ENCODE measurements around the gene CHCHD10. TPM values are rescaled to one million over a fixed set of nuclear protein-coding genes. Genes with fewer than 3 reads are reported as not detected.

The CHCHD10 gene
- total and polyA plus RNA-seq, 2 experiments from 2014 or later = 77.5 to 324 TPM

GRCh38 chr22:23786752-23787599 lies 19.2 kb upstream of the CHCHD10 start, which contains the start of gene SMARCB1:
SMARCB1 (plus strand) TSS chr22:23786966; CDS start chr22:23787170, 204 bp downstream.
- H3K4me1 ChIP-seq (ENCODE audit: low read depth) = peaks cover 29% of the 10 kb centered on the region
- H3K4me3 ChIP-seq = peak within 1 kb of the TSS; percentile 79
- DNase-seq (ENCODE audit: low read depth in 1 of 2, low spot score in 1 of 2) = peak; percentile 94 to 97
- TF ChIP-seq, protein P1, sequence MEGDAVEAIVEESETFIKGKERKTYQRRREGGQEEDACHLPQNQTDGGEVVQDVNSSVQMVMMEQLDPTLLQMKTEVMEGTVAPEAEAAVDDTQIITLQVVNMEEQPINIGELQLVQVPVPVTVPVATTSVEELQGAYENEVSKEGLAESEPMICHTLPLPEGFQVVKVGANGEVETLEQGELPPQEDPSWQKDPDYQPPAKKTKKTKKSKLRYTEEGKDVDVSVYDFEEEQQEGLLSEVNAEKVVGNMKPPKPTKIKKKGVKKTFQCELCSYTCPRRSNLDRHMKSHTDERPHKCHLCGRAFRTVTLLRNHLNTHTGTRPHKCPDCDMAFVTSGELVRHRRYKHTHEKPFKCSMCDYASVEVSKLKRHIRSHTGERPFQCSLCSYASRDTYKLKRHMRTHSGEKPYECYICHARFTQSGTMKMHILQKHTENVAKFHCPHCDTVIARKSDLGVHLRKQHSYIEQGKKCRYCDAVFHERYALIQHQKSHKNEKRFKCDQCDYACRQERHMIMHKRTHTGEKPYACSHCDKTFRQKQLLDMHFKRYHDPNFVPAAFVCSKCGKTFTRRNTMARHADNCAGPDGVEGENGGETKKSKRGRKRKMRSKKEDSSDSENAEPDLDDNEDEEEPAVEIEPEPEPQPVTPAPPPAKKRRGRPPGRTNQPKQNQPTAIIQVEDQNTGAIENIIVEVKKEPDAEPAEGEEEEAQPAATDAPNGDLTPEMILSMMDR (IDR thresholded peaks at IDR 0.05; ENCODE audit: low read depth, low read length) = no peak
- no peaks in the 10 kb centered on the region for H3K9me3 ChIP-seq (ENCODE audit: low read depth)
- no peaks in the 10 kb centered on the region for H3K27me3 ChIP-seq
- peaks cover 5% of the 10 kb centered on the region for H3K36me3 ChIP-seq
- peak within 1 kb of the TSS; percentile 99 for H3K27ac ChIP-seq

GRCh38 chr22:23786261-23786710 lies 18.5 kb upstream of the CHCHD10 start:
- Histone ChIP-seq H3K27ac (peak overlapping the region; percentile 99), H3K27me3 (no peaks in the 10 kb centered on the region), H3K36me3 (no peaks in the 10 kb centered on the region), H3K9me3 (ENCODE audit: low read depth) (no peaks in the 10 kb centered on the region), H3K4me1 (ENCODE audit: low read depth) (peaks cover 27% of the 10 kb centered on the region), H3K4me3 (peak overlapping the region; percentile 79)
- TF ChIP-seq, protein P1 (IDR thresholded peaks at IDR 0.05; ENCODE audit: low read depth, low read length) = no peak
- DNase-seq (ENCODE audit: low read depth in 1 of 2, low spot score in 1 of 2) = no peak

GRCh38 chr22:23784215-23784732 lies 16.5 kb upstream of the CHCHD10 start:
- H3K27me3 ChIP-seq = no peaks in the 10 kb centered on the region
- DNase-seq (ENCODE audit: low read depth in 1 of 2, low spot score in 1 of 2) = no peak
- H3K27ac ChIP-seq = no peak overlapping the region
- H3K36me3 ChIP-seq = no peaks in the 10 kb centered on the region
- TF ChIP-seq, protein P1 (IDR thresholded peaks at IDR 0.05; ENCODE audit: low read depth, low read length) = no peak
- no peaks in the 10 kb centered on the region for H3K9me3 ChIP-seq (ENCODE audit: low read depth)
- no peak overlapping the region for H3K4me3 ChIP-seq
- H3K4me1 ChIP-seq (ENCODE audit: low read depth) = peaks cover 22% of the 10 kb centered on the region

- Histone ChIP-seq H3K4me1 (ENCODE audit: low read depth) (peaks cover 15% of the 10 kb centered on the region), H3K27ac (no peak overlapping the region), H3K27me3 (no peaks in the 10 kb centered on the region), H3K9me3 (ENCODE audit: low read depth) (no peaks in the 10 kb centered on the region), H3K36me3 (no peaks in the 10 kb centered on the region), H3K4me3 (no peak overlapping the region)
- DNase-seq (ENCODE audit: low read depth in 1 of 2, low spot score in 1 of 2) = no peak
- TF ChIP-seq, protein P1 (IDR thresholded peaks at IDR 0.05; ENCODE audit: low read depth, low read length) = no peak
Measured at GRCh38 chr22:23783265-23784150, 15.7 kb upstream of the CHCHD10 start.

GRCh38 chr22:23782703-23783102 lies 14.9 kb upstream of the CHCHD10 start:
- Histone ChIP-seq H3K27ac (no peak overlapping the region), H3K4me1 (ENCODE audit: low read depth) (peaks cover 7% of the 10 kb centered on the region), H3K36me3 (no peaks in the 10 kb centered on the region), H3K4me3 (no peak overlapping the region), H3K27me3 (no peaks in the 10 kb centered on the region), H3K9me3 (ENCODE audit: low read depth) (no peaks in the 10 kb centered on the region)
- TF ChIP-seq, protein P1 (IDR thresholded peaks at IDR 0.05; ENCODE audit: low read depth, low read length) = no peak
- DNase-seq (ENCODE audit: low read depth in 1 of 2, low spot score in 1 of 2) = no peak
